HG02798 (cell line): ENCODE results near the gene ST3GAL5.

Experiments used
- ATAC-seq: cut with Tn5 transposase; IDR thresholded peaks from one replicate; pipeline ENCODE4 v1.9.1; 2021; ENCODE audit warnings: mild to moderate bottlenecking; ENCODE audit not compliant: unreplicated experiment, poor library complexity

Gene ST3GAL5

GRCh38 chr2:85794491-85795121 is 94.2 kb downstream of the ST3GAL5 start:
- no peak for ATAC-seq

- ATAC-seq: no peak
These were observed 94.8 kb downstream of the ST3GAL5 start for GRCh38 chr2:85794038-85794441.

- no peak for ATAC-seq
These were observed 95.2 kb downstream of the ST3GAL5 start for GRCh38 chr2:85793584-85793983.

- no peak for ATAC-seq
These were observed 95.9 kb downstream of the ST3GAL5 start for GRCh38 chr2:85792783-85793441.

- ATAC-seq: no peak
These were observed 96.9 kb downstream of the ST3GAL5 start for GRCh38 chr2:85791704-85792565.

GRCh38 chr2:85790499-85791188 is 98.1 kb downstream of the ST3GAL5 start:
- no peak for ATAC-seq

- no peak for ATAC-seq
These were observed 98.8 kb downstream of the ST3GAL5 start for GRCh38 chr2:85790032-85790431.

- ATAC-seq: no peak
These were observed 99.5 kb downstream of the ST3GAL5 start for GRCh38 chr2:85789271-85789670.

- ATAC-seq: no peak
These were observed 100.2 kb downstream of the ST3GAL5 start for GRCh38 chr2:85788603-85789002.

- ATAC-seq: no peak
These were observed 100.8 kb downstream of the ST3GAL5 start for GRCh38 chr2:85787981-85788340.

GRCh38 chr2:85787282-85787980 is 101.4 kb downstream of the ST3GAL5 start:
- no peak for ATAC-seq
